ENCODE results near the gene CEP192.

Gene CEP192

DNA sequence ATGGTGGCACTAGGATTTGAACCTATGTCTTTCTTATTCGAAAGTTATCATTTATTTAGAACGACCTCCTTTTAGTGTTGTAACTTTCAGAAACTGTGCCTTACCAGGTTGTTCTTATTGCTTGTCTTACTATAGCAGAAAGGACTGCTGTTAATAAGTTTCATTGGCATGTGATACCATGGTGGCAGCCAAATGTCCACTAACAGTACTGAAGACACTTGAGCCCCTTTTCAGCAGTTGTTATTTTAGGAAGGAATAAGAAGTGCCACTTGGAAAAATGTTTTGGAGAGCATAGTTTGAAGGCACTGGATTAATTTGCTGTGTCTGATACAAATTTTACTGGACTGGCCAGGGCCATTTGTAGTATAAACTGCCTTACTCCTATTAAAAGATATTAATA lies 37.7 kb downstream of the CEP192 start:
- TF ChIP-seq, protein P1, sequence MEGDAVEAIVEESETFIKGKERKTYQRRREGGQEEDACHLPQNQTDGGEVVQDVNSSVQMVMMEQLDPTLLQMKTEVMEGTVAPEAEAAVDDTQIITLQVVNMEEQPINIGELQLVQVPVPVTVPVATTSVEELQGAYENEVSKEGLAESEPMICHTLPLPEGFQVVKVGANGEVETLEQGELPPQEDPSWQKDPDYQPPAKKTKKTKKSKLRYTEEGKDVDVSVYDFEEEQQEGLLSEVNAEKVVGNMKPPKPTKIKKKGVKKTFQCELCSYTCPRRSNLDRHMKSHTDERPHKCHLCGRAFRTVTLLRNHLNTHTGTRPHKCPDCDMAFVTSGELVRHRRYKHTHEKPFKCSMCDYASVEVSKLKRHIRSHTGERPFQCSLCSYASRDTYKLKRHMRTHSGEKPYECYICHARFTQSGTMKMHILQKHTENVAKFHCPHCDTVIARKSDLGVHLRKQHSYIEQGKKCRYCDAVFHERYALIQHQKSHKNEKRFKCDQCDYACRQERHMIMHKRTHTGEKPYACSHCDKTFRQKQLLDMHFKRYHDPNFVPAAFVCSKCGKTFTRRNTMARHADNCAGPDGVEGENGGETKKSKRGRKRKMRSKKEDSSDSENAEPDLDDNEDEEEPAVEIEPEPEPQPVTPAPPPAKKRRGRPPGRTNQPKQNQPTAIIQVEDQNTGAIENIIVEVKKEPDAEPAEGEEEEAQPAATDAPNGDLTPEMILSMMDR (conservative IDR thresholded peaks at IDR 0.05; ENCODE audit: low read length), result no peak
- no peak for TF ChIP-seq EZH2phosphoT487 (IDR thresholded peaks at IDR 0.05; ENCODE audit: borderline replicate concordance)
- no peaks in the 10 kb centered on the region for H3F3A ChIP-seq (ENCODE audit: low read depth)

DNA sequence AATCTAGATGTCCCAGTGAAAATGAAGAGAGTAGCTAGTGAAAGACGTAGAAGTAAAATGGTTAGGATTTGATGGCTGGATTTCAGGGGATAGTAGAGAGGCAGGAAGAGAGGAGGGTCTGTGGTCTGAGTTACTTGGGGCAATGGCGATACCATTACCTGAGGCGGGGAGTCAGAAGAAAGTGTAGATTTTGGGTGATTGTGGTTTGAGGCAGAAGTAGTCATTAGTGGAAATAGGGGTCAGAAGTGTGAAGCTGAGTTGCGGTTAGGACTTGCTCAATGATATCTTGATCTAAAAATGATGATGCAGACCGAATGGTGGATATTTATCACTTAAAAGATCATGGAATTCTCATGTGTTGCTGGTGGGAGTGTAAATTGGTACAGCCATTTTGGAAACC lies 41.0 kb downstream of the CEP192 start:
- H3K79me2 ChIP-seq (ENCODE audit: insufficient read depth, low read length), result peaks cover 14% of the 10 kb centered on the region; the same call in 1 of the 2 replicates
- no peak overlapping the region for H3K9ac ChIP-seq (ENCODE audit: low read depth, low read length, poor library complexity, severe bottlenecking)
- H3K9me3 ChIP-seq (ENCODE audit: insufficient read depth, low read depth, low read length), result no peaks in the 10 kb centered on the region
- H4K20me1 ChIP-seq (ENCODE audit: insufficient read depth, low read length, poor library complexity, severe bottlenecking), result no peaks in the 10 kb centered on the region
- no peaks in the 10 kb centered on the region for H3K27me3 ChIP-seq (ENCODE audit: insufficient read depth, low read length, poor library complexity, severe bottlenecking)
- no peaks in the 10 kb centered on the region for H3K4me1 ChIP-seq (ENCODE audit: insufficient read depth, low read length, poor library complexity, severe bottlenecking)
- H3K36me3 ChIP-seq (ENCODE audit: insufficient read depth, low read length), result peaks cover 82% of the 10 kb centered on the region
- H3K4me3 ChIP-seq (ENCODE audit: low read length, poor library complexity, severe bottlenecking), result no peak overlapping the region
- no peak overlapping the region for H3K4me2 ChIP-seq (ENCODE audit: low read depth, low read length, poor library complexity, severe bottlenecking)
- no peaks in the 10 kb centered on the region for H3K9me2 ChIP-seq (replicated peaks; ENCODE audit: low read depth, low read length)
- H2AFZ ChIP-seq (ENCODE audit: low read length), result no peak overlapping the region
- H3F3A ChIP-seq (ENCODE audit: low read depth), result no peaks in the 10 kb centered on the region
- TF ChIP-seq, protein P1 (conservative IDR thresholded peaks at IDR 0.05; ENCODE audit: low read length), result no peak
- no peak for TF ChIP-seq EZH2phosphoT487 (IDR thresholded peaks at IDR 0.05; ENCODE audit: borderline replicate concordance)

More for the DNA sequence above, 37.7 kb downstream of the CEP192 start:
- H3K4me2 ChIP-seq (ENCODE audit: low read depth, low read length, poor library complexity, severe bottlenecking), result no peak overlapping the region
- no peaks in the 10 kb centered on the region for H3K9me3 ChIP-seq (ENCODE audit: insufficient read depth, low read depth, low read length)
- H2AFZ ChIP-seq (ENCODE audit: low read length), result no peak overlapping the region
- H4K20me1 ChIP-seq (ENCODE audit: insufficient read depth, low read length, poor library complexity, severe bottlenecking), result no peaks in the 10 kb centered on the region
- peaks cover 31% of the 10 kb centered on the region for H3K79me2 ChIP-seq (ENCODE audit: insufficient read depth, low read length)
- no peaks in the 10 kb centered on the region for H3K4me1 ChIP-seq (ENCODE audit: insufficient read depth, low read length, poor library complexity, severe bottlenecking)
- no peaks in the 10 kb centered on the region for H3K27me3 ChIP-seq (ENCODE audit: insufficient read depth, low read length, poor library complexity, severe bottlenecking)
- H3K9me2 ChIP-seq (replicated peaks; ENCODE audit: low read depth, low read length), result no peaks in the 10 kb centered on the region
- peaks cover 88% of the 10 kb centered on the region for H3K36me3 ChIP-seq (ENCODE audit: insufficient read depth, low read length)
- no peak overlapping the region for H3K4me3 ChIP-seq (ENCODE audit: low read length, poor library complexity, severe bottlenecking)
- no peak overlapping the region for H3K9ac ChIP-seq (ENCODE audit: low read depth, low read length, poor library complexity, severe bottlenecking)

DNA sequence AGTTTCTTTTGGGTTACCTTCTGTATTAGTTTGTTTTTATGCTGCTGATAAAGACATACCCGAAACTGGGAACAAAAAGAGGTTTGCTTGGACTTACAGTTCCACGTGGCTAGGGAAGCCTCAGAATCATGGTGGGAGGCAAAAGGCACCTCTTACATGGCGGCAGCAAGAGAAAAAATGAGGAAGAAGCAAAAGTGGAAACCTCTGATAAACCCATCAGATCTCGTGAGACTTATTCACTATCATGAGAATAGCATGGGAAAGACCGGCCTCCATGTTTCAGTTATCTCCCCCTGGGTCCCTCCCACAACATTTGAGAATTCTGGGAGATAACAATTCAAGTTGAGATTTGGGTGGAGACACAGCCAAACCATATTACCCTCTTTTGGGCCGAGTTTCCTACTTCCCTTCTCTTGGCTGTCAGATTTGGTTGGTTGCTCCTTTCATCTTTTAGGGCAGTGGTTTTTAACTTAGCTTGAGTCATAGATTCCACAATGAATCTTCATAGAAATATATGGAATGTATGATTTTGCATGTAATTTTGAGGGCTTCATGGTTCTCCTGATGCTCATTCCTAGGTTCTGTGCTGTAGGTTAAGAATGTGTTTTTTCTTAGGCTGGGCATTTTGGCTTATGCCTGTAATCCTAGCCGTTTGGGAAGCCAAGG lies 44.2 kb downstream of the CEP192 start:
- Histone ChIP-seq H4K20me1 (ENCODE audit: insufficient read depth, low read length, poor library complexity, severe bottlenecking) (no peaks in the 10 kb centered on the region), H3K27me3 (ENCODE audit: insufficient read depth, low read length, poor library complexity, severe bottlenecking) (no peaks in the 10 kb centered on the region), H3K9me3 (ENCODE audit: insufficient read depth, low read depth, low read length) (no peaks in the 10 kb centered on the region), H3K4me2 (ENCODE audit: low read depth, low read length, poor library complexity, severe bottlenecking) (no peak overlapping the region), H3K4me1 (ENCODE audit: insufficient read depth, low read length, poor library complexity, severe bottlenecking) (no peaks in the 10 kb centered on the region), H3K4me3 (ENCODE audit: low read length, poor library complexity, severe bottlenecking) (no peak overlapping the region), H3F3A (ENCODE audit: low read depth) (no peaks in the 10 kb centered on the region), H2AFZ (ENCODE audit: low read length) (no peak overlapping the region), H3K36me3 (ENCODE audit: insufficient read depth, low read length) (peaks cover 71% of the 10 kb centered on the region), H3K79me2 (ENCODE audit: insufficient read depth, low read length) (peaks cover 11% of the 10 kb centered on the region; the same call in 1 of the 2 replicates), H3K9ac (ENCODE audit: low read depth, low read length, poor library complexity, severe bottlenecking) (no peak overlapping the region), H3K9me2 (replicated peaks; ENCODE audit: low read depth, low read length) (no peaks in the 10 kb centered on the region)
- no peak for TF ChIP-seq EZH2phosphoT487 (IDR thresholded peaks at IDR 0.05; ENCODE audit: borderline replicate concordance)
- TF ChIP-seq, protein P1 (conservative IDR thresholded peaks at IDR 0.05; ENCODE audit: low read length), result no peak
